Suprapubic skin (tissue), 4 donors: ENCODE measurements around the gene RPL15. TPM values are rescaled to one million over a fixed set of nuclear protein-coding genes. Genes with fewer than 3 reads are reported as not detected.
"Not testable (repeated sequence)": the region's sequence is repeated elsewhere in the genome, so short reads cannot be mapped to it uniquely, and the experiment has no call there.

Source experiments
- DNase-seq, 2 donors: peaks; one replicate each; pipeline ENCODE4 v3.0.0-alpha.2; 2019; ENCODE audit warnings: low spot score in 2 of 2
- H3K27ac ChIP-seq: fragments of 200-600 bp; sonication (generic); one replicate; pipeline ENCODE4 v1.5.1; 2019
- H3K27me3 ChIP-seq: fragments of 200-600 bp; sonication (generic); one replicate; pipeline ENCODE4 v1.5.1; 2019
- H3K36me3 ChIP-seq: fragments of 200-600 bp; sonication (generic); one replicate; pipeline ENCODE4 v1.5.1; 2019
- H3K4me1 ChIP-seq: fragments of 200-600 bp; sonication (generic); one replicate; pipeline ENCODE4 v1.5.1; 2019
- H3K4me3 ChIP-seq: fragments of 200-600 bp; sonication (generic); one replicate; pipeline ENCODE4 v1.5.1; 2019; ENCODE audit warnings: mild to moderate bottlenecking
- H3K9me3 ChIP-seq: fragments of 200-600 bp; sonication (generic); one replicate; pipeline ENCODE4 v1.5.1; 2019
- CTCF ChIP-seq, 2 donors: fragments of 200-600 bp in 1 of 2; fragments of 450-650 bp in 1 of 2; sonication (generic) in 1 of 2; IDR thresholded peaks; one replicate each; pipeline ENCODE4 v1.5.1; 2016 to 2019; ENCODE audit warnings: antibody characterized with exemption in 2 of 2, mild to moderate bottlenecking in 1 of 2, moderate library complexity in 1 of 2
- EP300 ChIP-seq: sonication (generic); formaldehyde crosslinking; IDR thresholded peaks from one replicate; pipeline ENCODE4 v1.6.1; 2017; ENCODE audit warnings: antibody characterized with exemption
- POLR2A ChIP-seq, 2 donors: fragments of 450-650 bp; IDR thresholded peaks; one replicate each; pipeline ENCODE4 v1.6.1; 2017; ENCODE audit warnings: antibody characterized with exemption in 2 of 2, mild to moderate bottlenecking in 2 of 2, moderate library complexity in 2 of 2
- POLR2AphosphoS5 ChIP-seq, 3 donors: sonication (generic); formaldehyde crosslinking; IDR thresholded peaks; one replicate each; pipeline ENCODE4 v1.6.1; 2017; ENCODE audit warnings: antibody characterized with exemption in 3 of 3
- WGBS: methylation state at CpG from one replicate; pipeline ENCODE4 v1.1.5; 2018; 5-methylcytosine and 5-hydroxymethylcytosine counted together
- total RNA-seq, 4 donors: library from RNA; depleted of rRNA; stranded (reverse); fragments of >200 nt; gene quantifications; one replicate each; pipeline ENCODE4 v1.1.0, GENCODE V29; 2016

RPL15 gene
- total RNA-seq, result 1,000 to 10,000 TPM; 1,650 to 2,624 (median 2,399) TPM

- no peaks in the 10 kb centered on the region for H3K27me3 ChIP-seq
- peak; percentile 98 to 99 for DNase-seq
- WGBS, result 0% methylated on average over 23 of the region's 64 CpGs
- H3K27ac ChIP-seq, result peak within 1 kb of the TSS; percentile 95
- no peaks in the 10 kb centered on the region for H3K9me3 ChIP-seq
- peaks cover 38% of the 10 kb centered on the region for H3K4me1 ChIP-seq
- peaks cover 34% of the 10 kb centered on the region for H3K36me3 ChIP-seq
- H3K4me3 ChIP-seq, result peak within 1 kb of the TSS; percentile 86
- peak; percentile 96 to 97 for TF ChIP-seq POLR2A (IDR thresholded peaks at IDR 0.05)
- peak; percentile 28 to 65 for TF ChIP-seq CTCF (IDR thresholded peaks at IDR 0.05)
- TF ChIP-seq EP300, result no peak
- TF ChIP-seq POLR2AphosphoS5 (IDR thresholded peaks at IDR 0.05), result peak; percentile 97 to 99 (median 99)
Observed at GRCh38 chr3:23916886-23917678, at the start of gene RPL15, which contains the start of gene NKIRAS1. RPL15 (plus strand) TSS chr3:23917132; CDS start chr3:23917860, 728 bp downstream. NKIRAS1 (minus strand) TSS chr3:23916990; CDS start chr3:23910904, 6,086 bp downstream.

- Histone ChIP-seq H3K4me3 (no peak overlapping the region), H3K27ac (no peak overlapping the region), H3K4me1 (peaks cover 22% of the 10 kb centered on the region), H3K36me3 (no peaks in the 10 kb centered on the region), H3K9me3 (no peaks in the 10 kb centered on the region), H3K27me3 (no peaks in the 10 kb centered on the region)
- TF ChIP-seq EP300, result no peak
- TF ChIP-seq CTCF (IDR thresholded peaks at IDR 0.05), result no peak
- TF ChIP-seq POLR2AphosphoS5 (IDR thresholded peaks at IDR 0.05), result no peak
- no peak for TF ChIP-seq POLR2A (IDR thresholded peaks at IDR 0.05)
- WGBS, result 80% methylated on average over 1 of the region's 1 CpG
- no peak for DNase-seq
Observed at GRCh38 chr3:23867400-23867799, 49.5 kb upstream of the RPL15 start.

GRCh38 chr3:23867838-23868237 is 49.1 kb upstream of the RPL15 start:
- no peaks in the 10 kb centered on the region for H3K27me3 ChIP-seq
- TF ChIP-seq CTCF (IDR thresholded peaks at IDR 0.05) (no peak), EP300 (no peak), POLR2AphosphoS5 (IDR thresholded peaks at IDR 0.05) (no peak), POLR2A (IDR thresholded peaks at IDR 0.05) (no peak)
- WGBS, result 94% methylated on average over 1 of the region's 1 CpG
- no peak for DNase-seq
- peaks cover 22% of the 10 kb centered on the region for H3K4me1 ChIP-seq
- H3K4me3 ChIP-seq, result no peak overlapping the region
- H3K27ac ChIP-seq, result no peak overlapping the region
- no peaks in the 10 kb centered on the region for H3K36me3 ChIP-seq
- no peaks in the 10 kb centered on the region for H3K9me3 ChIP-seq

GRCh38 chr3:23869977-23870662 is 46.8 kb upstream of the RPL15 start:
- no peak for DNase-seq
- 92% methylated on average over 4 of the region's 4 CpGs for WGBS
- Histone ChIP-seq H3K4me1 (peaks cover 40% of the 10 kb centered on the region), H3K27me3 (no peaks in the 10 kb centered on the region), H3K9me3 (no peaks in the 10 kb centered on the region), H3K4me3 (no peak overlapping the region), H3K36me3 (no peaks in the 10 kb centered on the region), H3K27ac (no peak overlapping the region)
- TF ChIP-seq EP300, result no peak
- no peak for TF ChIP-seq POLR2A (IDR thresholded peaks at IDR 0.05)
- no peak for TF ChIP-seq POLR2AphosphoS5 (IDR thresholded peaks at IDR 0.05)
- no peak for TF ChIP-seq CTCF (IDR thresholded peaks at IDR 0.05)

GRCh38 chr3:23870663-23871043 is 46.3 kb upstream of the RPL15 start:
- 79% methylated on average over 3 of the region's 5 CpGs for WGBS
- H3K4me3 ChIP-seq, H3K9me3 ChIP-seq, H3K27me3 ChIP-seq, DNase-seq, H3K36me3 ChIP-seq, H3K27ac ChIP-seq: not testable (repeated sequence)
- H3K4me1 ChIP-seq, result peaks cover 38% of the 10 kb centered on the region

GRCh38 chr3:23871361-23871760 is 45.6 kb upstream of the RPL15 start:
- peaks cover 30% of the 10 kb centered on the region for H3K4me1 ChIP-seq
- H3K36me3 ChIP-seq, H3K4me3 ChIP-seq, H3K27me3 ChIP-seq, H3K27ac ChIP-seq, H3K9me3 ChIP-seq, DNase-seq: not testable (repeated sequence)
- no CpG with 5 or more reads among the region's 34 CpGs for WGBS
